Mesenchymal stem cell (in vitro differentiated cells and primary cell): ENCODE data around the gene SRP14.
"Not testable (repeated sequence)": the region's sequence is repeated elsewhere in the genome, so short reads cannot be mapped to it uniquely, and the experiment has no call there.

Experiments
- DNase-seq: peaks from one replicate; pipeline ENCODE4 v3.0.0-alpha.2; 2013
- H2AFZ ChIP-seq: one replicate; pipeline ENCODE4 v1.6.1; 2013; ENCODE audit warnings: low read depth, mild to moderate bottlenecking, control low read depth, inconsistent platforms, low read length, moderate library complexity
- H2AK5ac ChIP-seq: 2 replicates; pipeline ENCODE4 v1.6.1; 2013; ENCODE audit warnings: low read length, moderate library complexity, mild to moderate bottlenecking, inconsistent platforms; ENCODE audit not compliant: severe bottlenecking
- H2BK120ac ChIP-seq: one replicate; pipeline ENCODE4 v1.6.1; 2013; ENCODE audit warnings: low read depth, mild to moderate bottlenecking, inconsistent platforms, low read length, moderate library complexity
- H2BK12ac ChIP-seq, 2 experiments: one replicate each; pipeline ENCODE4 v1.6.1; 2013; ENCODE audit warnings: inconsistent platforms in 2 of 2, low read length in 2 of 2, mild to moderate bottlenecking in 2 of 2, moderate library complexity in 2 of 2, control low read depth in 1 of 2
- H2BK15ac ChIP-seq: one replicate; pipeline ENCODE4 v1.6.1; 2013; ENCODE audit warnings: mild to moderate bottlenecking, low read depth, inconsistent platforms; ENCODE audit not compliant: poor library complexity, severe bottlenecking
- H2BK5ac ChIP-seq: 2 replicates; pipeline ENCODE4 v1.6.1; 2013; ENCODE audit warnings: low read depth, mild to moderate bottlenecking, low read length, control low read depth, inconsistent platforms; ENCODE audit not compliant: poor library complexity, severe bottlenecking
- H3K14ac ChIP-seq, 2 experiments: one replicate each; pipeline ENCODE4 v1.6.1; 2013; ENCODE audit warnings: inconsistent platforms in 2 of 2, low read length in 2 of 2, control low read depth in 1 of 2, mild to moderate bottlenecking in 1 of 2, moderate library complexity in 1 of 2
- H3K18ac ChIP-seq, 2 experiments: one replicate each; pipeline ENCODE4 v1.6.1; 2013; ENCODE audit warnings: inconsistent platforms in 2 of 2, low read length in 2 of 2, control low read depth in 1 of 2, low read depth in 1 of 2, mild to moderate bottlenecking in 1 of 2
- H3K23ac ChIP-seq, 2 experiments: one replicate each; pipeline ENCODE4 v1.6.1; 2013; ENCODE audit warnings: inconsistent platforms in 2 of 2, low read length in 2 of 2, mild to moderate bottlenecking in 2 of 2, moderate library complexity in 2 of 2, control low read depth in 1 of 2
- H3K27ac ChIP-seq: 2 replicates; pipeline ENCODE4 v1.5.1; 2013; ENCODE audit warnings: mild to moderate bottlenecking, moderate library complexity, low read length, control low read depth, inconsistent platforms; ENCODE audit not compliant: poor library complexity, severe bottlenecking
- H3K27me3 ChIP-seq, 2 experiments: 2 replicates each; pipeline versions ENCODE4 v1.6.1 to v1.7.0; 2013; ENCODE audit warnings: low read length in 2 of 2, mild to moderate bottlenecking in 2 of 2, moderate library complexity in 2 of 2, control low read depth in 1 of 2, inconsistent platforms in 1 of 2; ENCODE audit not compliant: control insufficient read depth in 1 of 2, insufficient read depth in 1 of 2
- H3K36me3 ChIP-seq, 2 experiments: 2 replicates each; pipeline versions ENCODE4 v1.6.1 to v1.7.0; 2013; ENCODE audit warnings: low read length in 2 of 2, control low read depth in 1 of 2, inconsistent platforms in 1 of 2, low read depth in 1 of 2, mild to moderate bottlenecking in 1 of 2; ENCODE audit not compliant: insufficient read depth in 2 of 2, control insufficient read depth in 1 of 2
- H3K4ac ChIP-seq, 2 experiments: one replicate each; pipeline ENCODE4 v1.6.1; 2013; ENCODE audit warnings: inconsistent platforms in 2 of 2, low read length in 2 of 2, mild to moderate bottlenecking in 2 of 2, moderate library complexity in 2 of 2, control low read depth in 1 of 2, low read depth in 1 of 2
- H3K4me1 ChIP-seq: 2 replicates; pipeline ENCODE4 v1.6.1; 2013; ENCODE audit warnings: low read depth, low read length, control low read depth; ENCODE audit not compliant: control insufficient read depth, insufficient read depth
- H3K4me2 ChIP-seq: 2 replicates; pipeline ENCODE4 v1.6.1; 2013; ENCODE audit warnings: low read length, mild to moderate bottlenecking, inconsistent platforms; ENCODE audit not compliant: poor library complexity, severe bottlenecking
- H3K4me3 ChIP-seq, 2 experiments: 2 replicates each; pipeline versions ENCODE4 v1.5.1 to v1.7.0; 2013; ENCODE audit warnings: low read length in 2 of 2, mild to moderate bottlenecking in 2 of 2, control low read depth in 1 of 2, low read depth in 1 of 2; ENCODE audit not compliant: insufficient read depth in 1 of 2
- H3K79me1 ChIP-seq: replicated peaks from 2 replicates; pipeline ENCODE4 v1.6.1; 2013; ENCODE audit warnings: mild to moderate bottlenecking, control low read depth, low read length, inconsistent platforms; ENCODE audit not compliant: poor library complexity, severe bottlenecking
- H3K9ac ChIP-seq: 2 replicates; pipeline ENCODE4 v1.7.0; 2013; ENCODE audit warnings: mild to moderate bottlenecking, low read length, moderate library complexity
- H3K9me3 ChIP-seq: 2 replicates; pipeline ENCODE4 v1.7.0; 2013; ENCODE audit warnings: mild to moderate bottlenecking, low read length; ENCODE audit not compliant: control insufficient read depth
- H4K8ac ChIP-seq: one replicate; pipeline ENCODE4 v1.6.1; 2013; ENCODE audit warnings: inconsistent platforms, mild to moderate bottlenecking, low read length, moderate library complexity
- H4K91ac ChIP-seq: one replicate; pipeline ENCODE4 v1.6.1; 2013; ENCODE audit warnings: mild to moderate bottlenecking, low read length, inconsistent platforms
- WGBS: methylation state at CpG from one replicate; pipeline ENCODE4 v1.1.7; 2013; ENCODE audit warnings: mixed read lengths; 5-methylcytosine and 5-hydroxymethylcytosine counted together

The SRP14 gene

DNA sequence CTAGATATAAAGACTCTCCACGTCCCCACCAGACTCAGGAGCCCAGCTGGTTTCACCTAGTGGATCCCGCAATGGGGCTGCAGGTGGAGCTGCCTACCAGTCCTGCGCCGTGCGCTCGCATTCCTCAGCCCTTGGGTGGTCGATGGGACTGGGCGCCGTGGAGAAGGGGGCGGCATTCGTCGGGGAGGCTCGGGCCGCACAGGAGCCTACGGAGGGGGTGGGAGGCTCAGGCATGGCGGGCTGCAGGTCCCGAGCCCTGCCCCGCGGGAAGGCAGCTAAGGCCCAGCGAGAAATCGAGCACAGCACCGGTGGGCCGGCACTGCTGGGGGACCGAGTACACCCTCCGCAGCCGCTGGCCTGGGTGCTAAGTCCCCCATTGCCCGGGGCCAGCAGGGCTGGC is 35.7 kb upstream of the SRP14 start:
- not testable (repeated sequence) for H3K79me1 ChIP-seq, H2AFZ ChIP-seq, H3K14ac ChIP-seq, DNase-seq, H3K27ac ChIP-seq, H3K9ac ChIP-seq, H2BK15ac ChIP-seq, H4K8ac ChIP-seq, H3K4me3 ChIP-seq, H2BK120ac ChIP-seq, H2AK5ac ChIP-seq, H3K9me3 ChIP-seq, H2BK5ac ChIP-seq, H3K36me3 ChIP-seq, H3K4me2 ChIP-seq, H3K18ac ChIP-seq, H3K4ac ChIP-seq, H3K23ac ChIP-seq, H3K27me3 ChIP-seq, H4K91ac ChIP-seq
- 96% methylated on average over 14 of the region's 27 CpGs for WGBS
- Histone ChIP-seq H3K4me1 (peaks cover 15% of the 10 kb centered on the region), H2BK12ac (peak overlapping the region in 1 of 2 experiments; percentile 51)

DNA sequence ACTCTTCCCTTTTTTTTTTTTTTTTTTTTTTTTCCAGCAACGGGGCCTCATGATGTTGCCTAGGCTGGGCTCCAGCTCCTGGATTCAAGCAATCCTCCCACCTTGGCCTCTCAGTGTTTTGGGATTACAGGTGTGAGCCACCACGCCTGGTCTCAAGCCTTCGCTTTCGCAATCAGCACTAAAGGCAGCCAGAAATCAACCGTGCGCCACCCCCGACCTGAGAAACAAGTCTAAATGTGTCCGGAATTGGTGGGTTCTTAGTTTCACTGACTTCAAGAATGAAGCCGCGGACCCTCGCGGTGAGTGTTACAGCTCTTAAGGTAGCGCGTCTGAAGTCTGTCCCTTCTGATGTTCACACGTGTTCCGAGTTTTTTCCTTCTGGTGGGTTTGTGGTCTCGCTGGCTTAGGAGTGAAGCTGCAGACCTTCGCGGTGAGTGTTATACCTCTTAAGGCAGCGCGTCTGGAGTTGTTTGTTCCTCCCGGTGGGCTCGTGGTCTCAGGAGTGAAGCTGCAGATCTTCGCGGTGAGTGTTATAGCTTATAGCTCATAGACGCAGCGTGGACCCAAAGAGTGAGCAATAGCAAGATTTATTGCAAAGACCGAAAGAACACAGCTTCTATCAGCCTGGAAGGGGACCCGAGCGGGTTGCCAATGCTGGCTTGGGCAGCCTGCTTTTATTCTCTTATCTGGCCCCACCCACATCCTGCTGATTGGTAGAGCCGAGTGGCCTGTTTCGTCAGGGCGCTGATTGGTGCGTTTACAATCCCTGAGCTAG is 34.9 kb upstream of the SRP14 start:
- not testable (repeated sequence) for H3K36me3 ChIP-seq, H2BK5ac ChIP-seq, H3K9ac ChIP-seq, H3K23ac ChIP-seq, H3K18ac ChIP-seq, H3K79me1 ChIP-seq, H4K8ac ChIP-seq, DNase-seq, H3K4me2 ChIP-seq, H3K9me3 ChIP-seq, H2BK15ac ChIP-seq, H2BK120ac ChIP-seq, H3K4ac ChIP-seq, H3K27me3 ChIP-seq, H3K4me3 ChIP-seq, H2AFZ ChIP-seq, H4K91ac ChIP-seq, H3K14ac ChIP-seq, H3K27ac ChIP-seq
- Histone ChIP-seq H3K4me1 (peaks cover 22% of the 10 kb centered on the region), H2AK5ac (peak overlapping the region; percentile 71), H2BK12ac (peak overlapping the region in 1 of 2 experiments; percentile 54)
- WGBS: 95% methylated on average over 30 of the region's 34 CpGs

DNA sequence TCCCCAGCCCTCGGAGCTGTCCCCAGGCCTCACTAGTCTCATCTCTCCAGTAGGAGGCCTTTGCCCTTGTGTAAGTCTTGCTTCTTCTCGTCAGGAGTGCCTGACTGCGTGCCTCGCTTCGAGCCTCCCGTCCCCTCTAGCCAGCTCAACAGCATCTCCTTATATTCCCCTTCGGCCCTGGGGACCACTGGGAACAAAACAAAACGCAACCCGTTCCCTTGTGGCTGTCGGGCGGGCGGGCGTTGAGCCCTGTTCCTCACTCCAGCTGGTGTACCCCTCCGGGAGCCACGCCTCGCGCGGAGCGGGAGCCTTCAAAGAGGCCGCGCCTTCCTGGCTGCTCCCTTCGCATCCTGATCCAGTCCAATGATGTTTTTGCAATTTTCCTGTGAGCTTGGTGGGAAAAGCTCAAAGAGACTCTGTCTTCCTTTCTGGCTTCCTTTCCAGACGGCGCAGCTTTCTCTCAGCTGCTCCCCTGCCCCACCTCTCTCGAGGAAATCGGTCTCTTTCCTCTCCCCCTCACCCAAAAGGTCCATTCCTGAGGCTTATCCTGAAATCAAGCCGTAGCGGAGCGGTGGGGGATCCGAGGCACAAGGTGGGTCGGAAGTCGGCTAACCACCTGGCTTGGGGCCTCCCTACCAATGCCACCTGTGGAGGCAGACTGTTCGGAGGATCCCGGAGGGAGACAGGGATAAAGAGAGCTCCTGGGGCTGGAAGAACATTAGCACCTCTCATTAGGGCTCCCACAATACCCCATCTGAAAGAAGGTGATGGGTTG is 33.4 kb upstream of the SRP14 start:
- peak overlapping the region; percentile 86 for H2BK15ac ChIP-seq
- peak overlapping the region in 1 of 2 experiments; percentile 6 for H3K18ac ChIP-seq
- H3K36me3 ChIP-seq: no peaks in the 10 kb centered on the region
- no peak overlapping the region for H3K14ac ChIP-seq
- H3K9me3 ChIP-seq: no peaks in the 10 kb centered on the region
- no peak overlapping the region for H3K4me2 ChIP-seq
- H3K4me3 ChIP-seq: no peak overlapping the region
- H3K23ac ChIP-seq: no peak overlapping the region
- no peaks in the 10 kb centered on the region for H3K79me1 ChIP-seq
- no peak overlapping the region for H2AFZ ChIP-seq
- H2BK12ac ChIP-seq: peak overlapping the region; percentile 18 to 65
- DNase-seq: no peak
- peak overlapping the region; percentile 19 for H4K8ac ChIP-seq
- H2BK120ac ChIP-seq: no peak overlapping the region
- H3K27me3 ChIP-seq: no peaks in the 10 kb centered on the region
- WGBS: 95% methylated on average over 33 of the region's 34 CpGs
- peak overlapping the region; percentile 47 for H2AK5ac ChIP-seq
- peak overlapping the region; percentile 37 for H4K91ac ChIP-seq
- no peak overlapping the region for H3K9ac ChIP-seq
- H3K4ac ChIP-seq: peak overlapping the region in 1 of 2 experiments; percentile 42
- H2BK5ac ChIP-seq: no peak overlapping the region
- peaks cover 28% of the 10 kb centered on the region for H3K4me1 ChIP-seq
- H3K27ac ChIP-seq: no peak overlapping the region

DNA sequence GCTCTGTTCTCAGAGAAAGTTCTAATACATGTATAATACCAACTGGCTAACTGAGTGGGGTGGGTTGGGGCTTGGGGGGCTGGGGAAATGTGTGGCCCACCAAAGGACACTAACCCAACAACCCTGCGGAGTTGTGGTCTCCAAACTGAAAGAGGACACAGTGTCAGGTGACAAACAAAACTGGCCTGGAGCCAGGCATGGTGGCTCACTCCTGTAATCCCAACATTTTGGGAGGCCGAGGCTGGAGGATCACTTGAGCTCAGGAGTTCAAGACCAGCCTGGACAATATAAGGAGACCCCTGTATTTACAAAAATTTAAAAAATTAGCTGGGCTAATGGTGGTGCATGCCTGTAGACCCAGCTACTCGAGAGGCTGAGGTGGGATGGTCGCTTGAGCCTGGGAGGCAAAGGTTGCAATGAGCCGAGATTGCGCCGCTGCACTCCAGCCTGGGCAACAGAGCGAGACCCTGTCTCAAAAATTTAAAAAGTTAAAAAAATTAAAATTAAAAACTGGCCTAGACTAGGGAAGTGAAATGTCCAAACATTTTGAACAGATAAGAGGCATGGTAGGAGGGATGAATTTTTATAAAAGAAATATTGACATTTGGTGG is 31.7 kb upstream of the SRP14 start:
- no peak overlapping the region for H3K4me3 ChIP-seq
- H2AK5ac ChIP-seq: no peak overlapping the region
- H2BK120ac ChIP-seq: no peak overlapping the region
- no peak overlapping the region for H4K91ac ChIP-seq
- H3K36me3 ChIP-seq: no peaks in the 10 kb centered on the region
- no peaks in the 10 kb centered on the region for H3K27me3 ChIP-seq
- H3K4ac ChIP-seq: no peak overlapping the region
- no peak overlapping the region for H2AFZ ChIP-seq
- no peak overlapping the region for H3K18ac ChIP-seq
- no peaks in the 10 kb centered on the region for H3K79me1 ChIP-seq
- no peak overlapping the region for H4K8ac ChIP-seq
- no peak overlapping the region for H3K9ac ChIP-seq
- WGBS: 93% methylated on average over 7 of the region's 8 CpGs
- H3K23ac ChIP-seq: no peak overlapping the region
- H2BK5ac ChIP-seq: peak overlapping the region; percentile 75
- H3K4me2 ChIP-seq: no peak overlapping the region
- H3K9me3 ChIP-seq: no peaks in the 10 kb centered on the region
- H2BK15ac ChIP-seq: no peak overlapping the region
- no peak for DNase-seq
- no peak overlapping the region for H2BK12ac ChIP-seq
- H3K4me1 ChIP-seq: peaks cover 25% of the 10 kb centered on the region
- no peak overlapping the region for H3K14ac ChIP-seq
- H3K27ac ChIP-seq: no peak overlapping the region
